GM19238 (cell line): Measurements from ENCODE around the gene KIF5C.
A peak's percentile ranks its signal among the peaks of the same experiment; 100 is the strongest.

Source experiments
- DNase-seq: peaks from one replicate; pipeline ENCODE4 v3.0.0; 2011; ENCODE audit warnings: low spot score; ENCODE audit not compliant: insufficient read length

Gene KIF5C

GRCh38 chr2:148988337-148988736 lies 113.3 kb downstream of the KIF5C start:
- no peak for DNase-seq

- DNase-seq, result peak; percentile 36
Measured at GRCh38 chr2:148989882-148990493, 115.0 kb downstream of the KIF5C start.

- no peak for DNase-seq
Measured at GRCh38 chr2:148990968-148991367, 115.9 kb downstream of the KIF5C start.

GRCh38 chr2:148992448-148992847 lies 117.4 kb downstream of the KIF5C start:
- no peak for DNase-seq

GRCh38 chr2:148993351-148993750 lies 118.3 kb downstream of the KIF5C start:
- DNase-seq, result no peak

- DNase-seq, result no peak
Measured at GRCh38 chr2:148994341-148994740, 119.3 kb downstream of the KIF5C start.

GRCh38 chr2:148996805-148997204 lies 121.8 kb downstream of the KIF5C start:
- DNase-seq, result no peak

GRCh38 chr2:148998165-148998830 lies 123.3 kb downstream of the KIF5C start:
- no peak for DNase-seq

GRCh38 chr2:148998831-148999200 lies 123.8 kb downstream of the KIF5C start:
- DNase-seq, result no peak

GRCh38 chr2:148999451-148999921 lies 124.5 kb downstream of the KIF5C start:
- no peak for DNase-seq

GRCh38 chr2:149000158-149000938 lies 125.3 kb downstream of the KIF5C start:
- no peak for DNase-seq

GRCh38 chr2:149001496-149001895 lies 126.5 kb downstream of the KIF5C start:
- DNase-seq, result no peak

GRCh38 chr2:149002378-149002890 lies 127.4 kb downstream of the KIF5C start:
- no peak for DNase-seq

GRCh38 chr2:149002891-149003740 lies 128.1 kb downstream of the KIF5C start:
- no peak for DNase-seq

- no peak for DNase-seq
Measured at GRCh38 chr2:149004836-149005235, 129.8 kb downstream of the KIF5C start.

GRCh38 chr2:149005471-149006077 lies 130.5 kb downstream of the KIF5C start:
- DNase-seq, result no peak

GRCh38 chr2:149006883-149007543 lies 132.0 kb downstream of the KIF5C start:
- DNase-seq, result no peak

GRCh38 chr2:149008381-149008780 lies 133.4 kb downstream of the KIF5C start:
- no peak for DNase-seq

- no peak for DNase-seq
Measured at GRCh38 chr2:149009576-149010461, 134.8 kb downstream of the KIF5C start.
